ENCODE data around the gene AQP9. TPM values are rescaled to one million over a fixed set of nuclear protein-coding genes. Genes with fewer than 3 reads are reported as not detected.
"Not testable (repeated sequence)": the region's sequence is repeated elsewhere in the genome, so short reads cannot be mapped to it uniquely, and the experiment has no call there.

Gene AQP9
- total RNA-seq, 1 experiment from 2014 or later = not detected

DNA sequence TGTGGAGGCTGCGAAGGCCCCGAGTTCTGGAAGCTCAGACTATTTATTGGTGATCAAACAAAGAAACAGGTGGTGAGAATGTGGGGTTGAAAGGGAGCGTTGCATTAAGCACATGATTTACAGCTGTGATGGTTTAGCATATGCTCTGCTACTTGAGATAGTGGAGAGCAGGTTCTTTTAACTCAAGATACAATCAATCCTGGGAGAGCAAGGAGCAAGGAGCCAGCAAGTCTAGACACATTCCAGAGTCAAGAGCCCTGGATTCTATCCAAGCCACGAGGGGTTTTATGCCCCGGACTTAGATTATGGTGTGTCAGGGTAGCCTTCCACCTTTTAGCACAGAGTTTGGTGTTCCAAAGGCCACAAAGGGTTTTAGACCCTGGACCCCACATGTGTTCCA, 24.8 kb upstream of the AQP9 start:
- not testable (repeated sequence) for H3K4me2 ChIP-seq (ENCODE audit: low read depth, low read length, poor library complexity, severe bottlenecking); H3K9ac ChIP-seq (ENCODE audit: low read length); H3K9me2 ChIP-seq (replicated peaks; ENCODE audit: insufficient read depth, low read length); H4K20me1 ChIP-seq (ENCODE audit: insufficient read depth, low read depth, low read length); H3K27me3 ChIP-seq (ENCODE audit: low read length); H3K79me2 ChIP-seq (ENCODE audit: low read length); H3K4me1 ChIP-seq (ENCODE audit: low read length); DNase-seq; H2AFZ ChIP-seq (ENCODE audit: low read length); H3K4me3 ChIP-seq (ENCODE audit: low read length); H3K9me3 ChIP-seq (ENCODE audit: low read length); H3K27ac ChIP-seq (ENCODE audit: low read length); H3K36me3 ChIP-seq (ENCODE audit: insufficient read depth, low read length)

- Histone ChIP-seq H3K27ac (ENCODE audit: low read length) (no peak overlapping the region), H3K27me3 (ENCODE audit: low read length) (no peaks in the 10 kb centered on the region), H2AFZ (ENCODE audit: low read length) (no peak overlapping the region), H4K20me1 (ENCODE audit: insufficient read depth, low read depth, low read length) (no peaks in the 10 kb centered on the region), H3K9me2 (replicated peaks; ENCODE audit: insufficient read depth, low read length) (no peaks in the 10 kb centered on the region), H3K9ac (ENCODE audit: low read length) (no peak overlapping the region), H3K9me3 (ENCODE audit: low read length) (no peaks in the 10 kb centered on the region), H3K79me2 (ENCODE audit: low read length) (no peaks in the 10 kb centered on the region), H3K4me3 (ENCODE audit: low read length) (no peak overlapping the region), H3K4me2 (ENCODE audit: low read depth, low read length, poor library complexity, severe bottlenecking) (no peak overlapping the region), H3K36me3 (ENCODE audit: insufficient read depth, low read length) (no peaks in the 10 kb centered on the region), H3K4me1 (ENCODE audit: low read length) (no peaks in the 10 kb centered on the region)
- DNase-seq = no peak
Observed at GRCh38 chr15:58114388-58114787, 23.8 kb upstream of the AQP9 start.

DNA sequence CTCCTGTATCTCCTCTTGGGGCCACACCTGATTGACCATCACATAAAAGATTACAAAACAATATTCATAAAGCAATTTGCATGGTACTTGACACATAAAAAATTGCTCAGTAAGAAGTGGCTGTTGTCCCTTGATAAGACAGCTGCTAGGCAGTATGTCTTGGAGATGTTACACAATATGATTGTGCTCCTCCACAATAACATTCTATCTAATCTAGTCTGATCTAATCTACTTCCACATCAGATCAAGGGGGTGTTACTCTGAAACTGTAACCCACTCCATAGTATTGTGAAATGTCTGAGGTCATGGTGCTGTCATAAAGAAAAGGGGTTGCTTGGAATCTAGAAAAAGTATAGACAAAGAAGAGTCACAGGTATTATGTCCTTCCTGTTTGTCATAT, 23.4 kb upstream of the AQP9 start:
- H3K27ac ChIP-seq (ENCODE audit: low read length) = no peak overlapping the region
- H3K27me3 ChIP-seq (ENCODE audit: low read length) = no peaks in the 10 kb centered on the region
- H3K4me1 ChIP-seq (ENCODE audit: low read length) = no peaks in the 10 kb centered on the region
- H3K36me3 ChIP-seq (ENCODE audit: insufficient read depth, low read length) = no peaks in the 10 kb centered on the region
- H4K20me1 ChIP-seq (ENCODE audit: insufficient read depth, low read depth, low read length) = no peaks in the 10 kb centered on the region
- H2AFZ ChIP-seq (ENCODE audit: low read length) = no peak overlapping the region
- H3K9me3 ChIP-seq (ENCODE audit: low read length) = no peaks in the 10 kb centered on the region
- H3K79me2 ChIP-seq (ENCODE audit: low read length) = no peaks in the 10 kb centered on the region
- H3K9me2 ChIP-seq (replicated peaks; ENCODE audit: insufficient read depth, low read length) = no peaks in the 10 kb centered on the region
- no peak overlapping the region for H3K4me2 ChIP-seq (ENCODE audit: low read depth, low read length, poor library complexity, severe bottlenecking)
- H3K4me3 ChIP-seq (ENCODE audit: low read length) = no peak overlapping the region
- DNase-seq = no peak
- H3K9ac ChIP-seq (ENCODE audit: low read length) = no peak overlapping the region

- Histone ChIP-seq H3K4me1 (ENCODE audit: low read length) (no peaks in the 10 kb centered on the region), H3K79me2 (ENCODE audit: low read length) (no peaks in the 10 kb centered on the region), H2AFZ (ENCODE audit: low read length) (no peak overlapping the region), H3K9me3 (ENCODE audit: low read length) (no peaks in the 10 kb centered on the region), H3K4me2 (ENCODE audit: low read depth, low read length, poor library complexity, severe bottlenecking) (no peak overlapping the region), H3K4me3 (ENCODE audit: low read length) (no peak overlapping the region), H3K36me3 (ENCODE audit: insufficient read depth, low read length) (no peaks in the 10 kb centered on the region), H3K9me2 (replicated peaks; ENCODE audit: insufficient read depth, low read length) (no peaks in the 10 kb centered on the region), H3K27ac (ENCODE audit: low read length) (no peak overlapping the region), H4K20me1 (ENCODE audit: insufficient read depth, low read depth, low read length) (no peaks in the 10 kb centered on the region), H3K27me3 (ENCODE audit: low read length) (no peaks in the 10 kb centered on the region), H3K9ac (ENCODE audit: low read length) (no peak overlapping the region)
- no peak for DNase-seq
Observed at GRCh38 chr15:58115692-58116091, 22.5 kb upstream of the AQP9 start.

DNA sequence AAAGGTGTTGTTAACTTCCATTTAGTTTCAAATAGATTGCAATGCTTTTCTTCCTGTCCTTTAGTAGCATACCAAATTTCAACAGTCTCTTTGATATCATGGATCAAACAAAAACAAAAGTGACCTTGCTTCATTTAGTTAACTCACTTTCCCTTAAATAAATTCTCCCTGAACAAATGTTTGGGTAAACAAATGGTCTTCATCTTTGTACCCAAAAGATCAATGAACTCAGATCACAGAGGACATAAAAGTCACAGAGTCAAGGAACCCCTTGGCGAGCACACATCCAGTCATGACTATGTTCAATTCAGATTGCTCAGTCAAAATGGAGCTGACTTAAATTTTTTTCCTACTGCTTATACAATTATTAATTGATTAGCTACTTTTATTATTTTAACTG, 20.6 kb upstream of the AQP9 start:
- H3K79me2 ChIP-seq (ENCODE audit: low read length) = no peaks in the 10 kb centered on the region
- no peaks in the 10 kb centered on the region for H3K4me1 ChIP-seq (ENCODE audit: low read length)
- no peak overlapping the region for H3K27ac ChIP-seq (ENCODE audit: low read length)
- no peaks in the 10 kb centered on the region for H3K27me3 ChIP-seq (ENCODE audit: low read length)
- H3K4me3 ChIP-seq (ENCODE audit: low read length) = no peak overlapping the region
- H3K9me2 ChIP-seq (replicated peaks; ENCODE audit: insufficient read depth, low read length) = no peaks in the 10 kb centered on the region
- no peak overlapping the region for H3K4me2 ChIP-seq (ENCODE audit: low read depth, low read length, poor library complexity, severe bottlenecking)
- no peak overlapping the region for H3K9ac ChIP-seq (ENCODE audit: low read length)
- H4K20me1 ChIP-seq (ENCODE audit: insufficient read depth, low read depth, low read length) = no peaks in the 10 kb centered on the region
- H3K9me3 ChIP-seq (ENCODE audit: low read length) = no peaks in the 10 kb centered on the region
- H3K36me3 ChIP-seq (ENCODE audit: insufficient read depth, low read length) = no peaks in the 10 kb centered on the region
- no peak overlapping the region for H2AFZ ChIP-seq (ENCODE audit: low read length)
- DNase-seq = no peak

GRCh38 chr15:58118272-58118671, 19.9 kb upstream of the AQP9 start:
- H3K9ac ChIP-seq (ENCODE audit: low read length) = no peak overlapping the region
- H3K36me3 ChIP-seq (ENCODE audit: insufficient read depth, low read length) = no peaks in the 10 kb centered on the region
- H3K9me3 ChIP-seq (ENCODE audit: low read length) = no peaks in the 10 kb centered on the region
- no peaks in the 10 kb centered on the region for H3K27me3 ChIP-seq (ENCODE audit: low read length)
- H3K4me3 ChIP-seq (ENCODE audit: low read length) = no peak overlapping the region
- H2AFZ ChIP-seq (ENCODE audit: low read length) = no peak overlapping the region
- no peak for DNase-seq
- H4K20me1 ChIP-seq (ENCODE audit: insufficient read depth, low read depth, low read length) = no peaks in the 10 kb centered on the region
- H3K9me2 ChIP-seq (replicated peaks; ENCODE audit: insufficient read depth, low read length) = no peaks in the 10 kb centered on the region
- no peak overlapping the region for H3K27ac ChIP-seq (ENCODE audit: low read length)
- H3K4me2 ChIP-seq (ENCODE audit: low read depth, low read length, poor library complexity, severe bottlenecking) = no peak overlapping the region
- H3K79me2 ChIP-seq (ENCODE audit: low read length) = no peaks in the 10 kb centered on the region
- H3K4me1 ChIP-seq (ENCODE audit: low read length) = no peaks in the 10 kb centered on the region

GRCh38 chr15:58119016-58119415, 19.2 kb upstream of the AQP9 start:
- Histone ChIP-seq H3K27me3 (ENCODE audit: low read length) (no peaks in the 10 kb centered on the region), H3K9me2 (replicated peaks; ENCODE audit: insufficient read depth, low read length) (no peaks in the 10 kb centered on the region), H4K20me1 (ENCODE audit: insufficient read depth, low read depth, low read length) (no peaks in the 10 kb centered on the region), H3K9ac (ENCODE audit: low read length) (no peak overlapping the region), H3K4me2 (ENCODE audit: low read depth, low read length, poor library complexity, severe bottlenecking) (no peak overlapping the region), H2AFZ (ENCODE audit: low read length) (no peak overlapping the region), H3K27ac (ENCODE audit: low read length) (no peak overlapping the region), H3K79me2 (ENCODE audit: low read length) (no peaks in the 10 kb centered on the region), H3K4me1 (ENCODE audit: low read length) (no peaks in the 10 kb centered on the region), H3K36me3 (ENCODE audit: insufficient read depth, low read length) (no peaks in the 10 kb centered on the region), H3K4me3 (ENCODE audit: low read length) (no peak overlapping the region), H3K9me3 (ENCODE audit: low read length) (no peaks in the 10 kb centered on the region)
- no peak for DNase-seq

GRCh38 chr15:58124585-58124984, 13.6 kb upstream of the AQP9 start:
- Histone ChIP-seq H3K4me1 (ENCODE audit: low read length) (no peaks in the 10 kb centered on the region), H2AFZ (ENCODE audit: low read length) (no peak overlapping the region), H3K4me3 (ENCODE audit: low read length) (no peak overlapping the region), H3K79me2 (ENCODE audit: low read length) (no peaks in the 10 kb centered on the region), H3K9ac (ENCODE audit: low read length) (no peak overlapping the region), H3K4me2 (ENCODE audit: low read depth, low read length, poor library complexity, severe bottlenecking) (no peak overlapping the region), H3K27ac (ENCODE audit: low read length) (no peak overlapping the region), H3K27me3 (ENCODE audit: low read length) (no peaks in the 10 kb centered on the region), H3K36me3 (ENCODE audit: insufficient read depth, low read length) (no peaks in the 10 kb centered on the region), H3K9me2 (replicated peaks; ENCODE audit: insufficient read depth, low read length) (no peaks in the 10 kb centered on the region), H4K20me1 (ENCODE audit: insufficient read depth, low read depth, low read length) (no peaks in the 10 kb centered on the region), H3K9me3 (ENCODE audit: low read length) (0 out of 2 replicates have a peak, but pooled peaks cover 3% of the 10 kb centered on the region)
- DNase-seq = no peak

- H3K4me2 ChIP-seq (ENCODE audit: low read depth, low read length, poor library complexity, severe bottlenecking) = no peak overlapping the region
- H3K4me1 ChIP-seq (ENCODE audit: low read length) = no peaks in the 10 kb centered on the region
- no peaks in the 10 kb centered on the region for H3K79me2 ChIP-seq (ENCODE audit: low read length)
- DNase-seq = no peak
- no peak overlapping the region for H3K9ac ChIP-seq (ENCODE audit: low read length)
- H2AFZ ChIP-seq (ENCODE audit: low read length) = no peak overlapping the region
- no peak overlapping the region for H3K4me3 ChIP-seq (ENCODE audit: low read length)
- no peak overlapping the region for H3K27ac ChIP-seq (ENCODE audit: low read length)
- H3K9me3 ChIP-seq (ENCODE audit: low read length) = 0 out of 2 replicates have a peak, but pooled peaks cover 3% of the 10 kb centered on the region
- H3K9me2 ChIP-seq (replicated peaks; ENCODE audit: insufficient read depth, low read length) = no peaks in the 10 kb centered on the region
- H3K36me3 ChIP-seq (ENCODE audit: insufficient read depth, low read length) = no peaks in the 10 kb centered on the region
- no peaks in the 10 kb centered on the region for H4K20me1 ChIP-seq (ENCODE audit: insufficient read depth, low read depth, low read length)
- H3K27me3 ChIP-seq (ENCODE audit: low read length) = no peaks in the 10 kb centered on the region
Observed at GRCh38 chr15:58125333-58125732, 12.8 kb upstream of the AQP9 start.
